IMR-90 (cell line): Measurements from ENCODE around the gene CDKN2A.

ENCODE experiments used
- BHLHE40 ChIP-seq: fragments of 150-350 bp; IDR thresholded peaks from 2 replicates; pipeline ENCODE4 v1.6.1; 2016; ENCODE audit warnings: mild to moderate bottlenecking, low read depth, low read length
- CHD1 ChIP-seq: IDR thresholded peaks from 2 replicates; pipeline ENCODE4 v1.6.1; 2012; ENCODE audit warnings: low read depth, low read length, improper control_type of control experiment
- FOS ChIP-seq: fragments of 150-350 bp; IDR thresholded peaks from 2 replicates; pipeline ENCODE4 v1.6.1; 2016; ENCODE audit warnings: low read depth, low read length
- MXI1 ChIP-seq: IDR thresholded peaks from 2 replicates; pipeline ENCODE4 v1.6.1; 2012; ENCODE audit warnings: low read depth, mild to moderate bottlenecking, low read length, moderate library complexity, borderline replicate concordance
- POLR2A ChIP-seq: IDR thresholded peaks from 2 replicates; pipeline ENCODE4 v1.6.1; 2012; ENCODE audit warnings: mild to moderate bottlenecking, low read depth, low read length
- RAD21 ChIP-seq: IDR thresholded peaks from 2 replicates; pipeline ENCODE4 v1.6.1; 2012; ENCODE audit warnings: low read length, improper control_type of control experiment
- RCOR1 ChIP-seq: IDR thresholded peaks from 2 replicates; pipeline ENCODE4 v1.6.1; 2012; ENCODE audit warnings: mild to moderate bottlenecking, low read length, improper control_type of control experiment; ENCODE audit not compliant: insufficient replicate concordance
- RFX5 ChIP-seq: IDR thresholded peaks from 2 replicates; pipeline ENCODE4 v1.8.0; 2012; ENCODE audit warnings: low read depth, mild to moderate bottlenecking, low read length, moderate library complexity
- SMC3 ChIP-seq: fragments of 150-350 bp; IDR thresholded peaks from 2 replicates; pipeline ENCODE4 v1.6.1; 2016; ENCODE audit warnings: low read depth, mild to moderate bottlenecking, antibody characterized with exemption, low read length, moderate library complexity
- USF2 ChIP-seq: fragments of 150-350 bp; IDR thresholded peaks from 2 replicates; pipeline ENCODE4 v1.6.1; 2017; ENCODE audit warnings: mild to moderate bottlenecking, antibody characterized with exemption, low read length, low read depth
- TF ChIP-seq, protein P1 (sequence below): conservative IDR thresholded peaks from 2 replicates; pipeline ENCODE4 v1.5.1; 2012; ENCODE audit warnings: mild to moderate bottlenecking, low read depth, low read length, improper control_type of control experiment

- TF ChIP-seq, protein P1, sequence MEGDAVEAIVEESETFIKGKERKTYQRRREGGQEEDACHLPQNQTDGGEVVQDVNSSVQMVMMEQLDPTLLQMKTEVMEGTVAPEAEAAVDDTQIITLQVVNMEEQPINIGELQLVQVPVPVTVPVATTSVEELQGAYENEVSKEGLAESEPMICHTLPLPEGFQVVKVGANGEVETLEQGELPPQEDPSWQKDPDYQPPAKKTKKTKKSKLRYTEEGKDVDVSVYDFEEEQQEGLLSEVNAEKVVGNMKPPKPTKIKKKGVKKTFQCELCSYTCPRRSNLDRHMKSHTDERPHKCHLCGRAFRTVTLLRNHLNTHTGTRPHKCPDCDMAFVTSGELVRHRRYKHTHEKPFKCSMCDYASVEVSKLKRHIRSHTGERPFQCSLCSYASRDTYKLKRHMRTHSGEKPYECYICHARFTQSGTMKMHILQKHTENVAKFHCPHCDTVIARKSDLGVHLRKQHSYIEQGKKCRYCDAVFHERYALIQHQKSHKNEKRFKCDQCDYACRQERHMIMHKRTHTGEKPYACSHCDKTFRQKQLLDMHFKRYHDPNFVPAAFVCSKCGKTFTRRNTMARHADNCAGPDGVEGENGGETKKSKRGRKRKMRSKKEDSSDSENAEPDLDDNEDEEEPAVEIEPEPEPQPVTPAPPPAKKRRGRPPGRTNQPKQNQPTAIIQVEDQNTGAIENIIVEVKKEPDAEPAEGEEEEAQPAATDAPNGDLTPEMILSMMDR, result no peak
- no peak for TF ChIP-seq POLR2A
- TF ChIP-seq CHD1, result no peak
- no peak for TF ChIP-seq FOS
- TF ChIP-seq MXI1, result no peak
- TF ChIP-seq USF2, result no peak
- no peak for TF ChIP-seq RAD21
- TF ChIP-seq RCOR1, result no peak
- TF ChIP-seq RFX5, result no peak
- TF ChIP-seq SMC3, result no peak
- no peak for TF ChIP-seq BHLHE40
Observed at GRCh38 chr9:22039258-22039657, 45.1 kb upstream of the CDKN2A start.
